ENCODE results near the gene LLGL1. TPM values are rescaled to one million over a fixed set of nuclear protein-coding genes. Genes with fewer than 3 reads are reported as not detected.

LLGL1 gene
- total RNA-seq, 1 experiment from 2014 or later = 12.1 TPM

DNA sequence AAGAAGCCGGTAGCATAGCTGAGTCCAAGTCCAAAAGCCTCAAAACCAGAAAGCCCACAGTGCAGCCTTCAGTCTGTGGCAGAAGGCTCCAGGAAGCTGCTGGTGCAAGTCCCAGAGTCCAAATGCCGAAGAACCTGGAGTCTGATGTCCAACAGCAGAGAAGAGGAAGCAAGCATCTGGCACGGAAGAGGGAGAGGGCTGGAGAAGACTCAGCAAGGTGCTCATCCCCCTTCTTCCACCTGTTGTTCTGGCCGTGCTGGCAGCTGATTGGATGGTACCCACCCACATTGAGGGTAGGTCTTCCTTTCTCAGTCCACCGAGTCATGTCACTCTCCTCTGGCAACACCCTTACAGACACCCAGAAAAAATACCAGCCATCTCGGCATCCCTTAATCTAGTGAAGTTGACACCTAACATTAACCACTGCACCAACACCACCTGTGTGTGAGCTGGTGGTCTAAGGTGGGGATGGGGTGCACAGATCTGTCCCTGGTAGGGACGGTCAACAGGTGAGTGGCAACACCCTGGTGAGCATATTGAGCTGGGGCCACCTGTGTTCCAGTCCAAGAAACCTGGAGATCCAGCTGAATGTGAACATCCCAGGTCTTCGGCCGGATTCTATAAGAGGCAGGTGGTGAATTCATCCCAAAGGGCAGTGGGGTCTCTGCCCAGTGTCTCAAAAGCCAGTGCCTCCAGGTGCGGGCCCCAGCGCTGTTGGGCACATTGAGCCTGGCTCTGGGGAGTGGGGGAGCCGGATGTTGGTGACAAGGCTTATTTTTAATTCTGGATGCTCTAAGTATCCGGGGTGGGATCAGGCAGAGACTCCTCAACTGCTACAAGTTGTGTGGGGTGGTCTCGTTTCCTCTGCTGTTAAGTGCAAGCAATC is 44.9 kb downstream of the LLGL1 start:
- DNase-seq (ENCODE audit: low read depth) = no peak

DNA sequence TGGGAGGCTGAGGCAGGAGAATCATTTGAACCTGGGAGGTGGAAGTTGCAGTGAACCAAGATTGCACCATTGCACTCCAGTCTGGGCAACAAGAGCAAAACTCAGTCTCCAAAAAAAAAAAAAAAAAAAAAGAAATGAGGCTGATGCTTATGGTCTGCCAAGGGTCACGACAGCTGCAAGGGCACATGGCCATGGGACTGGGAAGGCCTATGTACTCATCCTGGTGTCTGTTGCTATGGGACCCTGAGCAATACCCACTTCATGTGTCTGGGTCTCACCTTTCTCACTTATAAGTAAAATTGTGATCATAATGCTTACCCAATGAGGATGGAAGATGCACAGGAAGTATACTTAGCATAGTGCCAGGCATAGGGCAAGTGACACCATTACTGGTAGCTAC is 51.6 kb downstream of the LLGL1 start:
- no peak for DNase-seq (ENCODE audit: low read depth)

DNA sequence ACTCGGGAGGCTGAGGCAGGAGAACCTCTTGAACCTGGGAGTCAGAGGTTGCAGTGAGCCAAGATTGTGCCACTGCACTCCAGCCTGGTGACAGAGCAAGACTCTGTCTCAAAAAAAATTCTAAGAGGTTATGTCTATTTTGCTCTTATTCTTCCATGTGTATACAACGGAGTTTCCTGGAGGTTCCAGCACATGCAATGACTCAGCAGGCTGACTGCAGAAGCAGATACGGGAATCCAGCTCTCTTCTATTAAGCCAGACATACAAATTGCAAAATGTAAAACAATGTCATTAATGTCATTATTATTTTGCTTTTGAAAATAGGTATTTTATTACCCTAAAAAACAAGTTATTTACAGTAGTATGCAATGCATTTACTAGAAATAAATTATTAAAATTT is 53.4 kb downstream of the LLGL1 start:
- no peak for DNase-seq (ENCODE audit: low read depth)

DNA sequence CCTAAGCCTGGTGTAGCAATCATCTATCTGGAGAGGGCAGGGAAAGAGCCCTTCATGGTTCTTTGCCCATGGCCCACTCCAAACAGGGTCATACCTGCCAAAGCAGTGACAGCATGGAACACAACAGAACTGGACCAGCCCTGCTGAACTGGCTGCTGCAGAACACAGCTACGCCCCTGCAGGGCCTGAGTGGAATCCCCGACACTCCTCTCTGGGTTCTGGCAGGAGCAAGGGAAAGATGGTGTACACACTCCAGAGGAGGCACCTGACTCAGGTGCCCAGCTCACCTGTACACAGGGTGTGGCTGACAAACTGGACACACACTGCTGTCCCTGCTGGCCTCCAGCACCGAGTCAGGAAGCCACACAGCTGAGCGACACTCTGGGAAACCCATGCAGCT is 54.8 kb downstream of the LLGL1 start:
- DNase-seq (ENCODE audit: low read depth) = no peak

DNA sequence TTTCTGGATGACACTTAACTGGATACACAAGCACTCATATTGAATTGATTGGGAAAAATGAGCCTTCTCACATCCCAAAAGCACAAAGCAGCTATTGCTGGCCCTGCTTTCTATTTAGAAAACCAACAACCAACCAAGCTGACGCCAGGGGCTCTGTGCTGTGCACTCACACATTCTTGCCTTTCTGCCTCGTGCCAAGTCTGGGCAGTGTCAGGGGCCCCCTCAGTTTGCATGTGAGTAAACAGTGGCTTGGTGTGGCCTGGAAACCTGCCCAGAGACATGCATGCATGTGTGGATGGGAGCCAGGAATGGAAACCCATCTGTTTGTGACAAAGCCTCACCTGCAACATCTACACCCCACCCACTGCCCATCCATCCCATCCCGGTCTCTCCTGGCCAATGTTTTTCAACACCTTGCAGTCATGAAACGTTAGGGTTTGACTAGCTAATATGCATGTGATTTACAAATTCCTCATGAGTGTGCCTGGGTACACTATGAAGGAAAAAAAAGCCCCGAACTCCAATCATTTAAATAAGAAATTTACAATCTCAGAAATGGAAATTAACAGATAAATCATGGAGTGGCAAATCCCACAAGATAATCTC is 55.4 kb downstream of the LLGL1 start:
- no peak for DNase-seq (ENCODE audit: low read depth)

DNA sequence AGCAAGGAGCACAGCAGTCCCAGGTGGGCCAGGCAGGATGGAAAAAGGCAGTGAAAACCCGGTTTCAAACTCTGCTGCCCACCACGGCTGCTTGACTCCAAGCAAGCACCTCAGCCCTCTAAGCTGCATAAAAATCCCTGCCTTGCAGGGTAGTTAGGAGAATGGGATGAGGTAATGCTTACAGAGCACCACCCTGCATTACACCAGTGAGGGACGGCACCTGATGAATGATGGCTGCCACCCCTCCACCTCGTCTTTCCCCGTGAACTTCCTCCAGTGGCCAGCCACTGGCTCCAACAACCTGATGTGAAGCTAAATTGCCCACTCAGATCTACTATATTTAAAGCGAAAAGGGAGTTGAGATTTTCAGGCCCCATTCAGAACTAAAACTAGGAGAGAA is 56.4 kb downstream of the LLGL1 start:
- DNase-seq (ENCODE audit: low read depth) = no peak

DNA sequence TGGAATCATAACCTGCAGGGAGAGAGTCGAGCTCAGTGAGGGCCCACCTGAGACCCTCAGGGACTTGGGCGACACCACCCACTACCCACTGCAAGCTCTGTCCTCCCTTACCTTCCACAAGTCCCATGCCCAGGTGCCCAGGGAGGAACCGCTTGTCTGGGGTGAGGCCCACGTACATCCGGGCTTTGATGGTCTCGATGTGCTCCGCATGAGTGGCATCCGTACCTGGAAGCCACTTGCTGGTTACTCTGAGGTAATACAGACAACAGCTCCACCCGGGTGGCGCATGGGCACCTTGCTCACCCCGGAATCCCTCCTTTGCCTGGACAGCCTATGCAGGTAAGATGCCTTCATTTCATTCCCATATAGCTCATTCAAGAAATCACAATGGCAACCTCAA is 59.9 kb downstream of the LLGL1 start:
- no peak for DNase-seq (ENCODE audit: low read depth)

DNA sequence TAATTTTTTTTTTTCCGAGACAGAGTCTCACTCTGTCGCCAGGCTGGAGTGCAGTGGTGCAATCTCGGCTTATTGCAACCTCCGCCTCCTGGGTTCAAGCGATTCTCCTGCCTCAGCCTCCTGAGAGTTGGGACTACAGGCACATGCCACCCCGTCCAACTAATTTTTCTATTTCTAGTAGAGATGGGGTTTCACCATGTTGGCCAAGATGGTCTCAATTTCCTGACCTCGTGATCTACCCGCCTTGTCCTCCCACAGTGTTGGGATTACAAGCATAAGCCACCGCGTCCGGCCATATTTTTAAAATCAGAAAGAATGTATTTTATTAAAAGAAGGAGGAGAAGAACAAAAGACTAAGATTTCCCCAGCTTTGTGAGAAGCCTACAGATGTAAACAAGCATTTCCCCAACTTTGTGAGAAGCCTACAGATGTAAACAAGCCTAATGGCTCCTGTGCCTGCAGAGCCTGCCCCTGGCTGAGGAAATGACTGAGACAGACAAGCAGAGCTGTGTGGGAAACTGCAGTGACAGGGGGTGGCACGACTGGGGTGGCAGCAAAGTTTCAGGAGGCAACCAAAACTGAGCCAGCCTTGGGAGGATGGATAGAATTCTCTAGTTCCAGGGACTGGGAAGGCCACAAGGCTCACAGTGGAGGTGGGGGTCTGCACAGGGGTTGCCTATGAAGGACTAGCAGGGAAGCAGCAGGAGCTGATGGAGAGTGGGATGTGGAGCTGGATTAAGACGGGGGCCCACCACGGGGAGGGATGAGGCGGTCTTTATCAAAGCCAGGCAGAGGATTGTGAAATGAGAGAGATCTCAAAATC is 66.5 kb downstream of the LLGL1 start:
- no peak for DNase-seq (ENCODE audit: low read depth)

Other genes starting within 250 kb of the LLGL1 start
- gene ATPAF2, start 186.5 kb upstream of the LLGL1 start, total RNA-seq (2014; rRNA removed; shearing (Covaris generic)) = 13.3 and 14.0 TPM in 2 replicates
- gene GID4, start 186.2 kb upstream of the LLGL1 start, total RNA-seq (2014; rRNA removed; shearing (Covaris generic)) = 4.9 and 6.0 TPM in 2 replicates
- gene DRG2, start 137.7 kb upstream of the LLGL1 start, total RNA-seq (2014; rRNA removed; shearing (Covaris generic)) = 25.7 and 45.5 TPM in 2 replicates
- gene MYO15A, start 116.9 kb upstream of the LLGL1 start, total RNA-seq (2014; rRNA removed; shearing (Covaris generic)) = 0.24 TPM in 1 of 2 replicates, not detected in the other
- 62.8 and 65.1 TPM in 2 replicates for gene ALKBH5, start 41.8 kb upstream of the LLGL1 start, total RNA-seq (2014; rRNA removed; shearing (Covaris generic))
- gene FLII, start 33.1 kb downstream of the LLGL1 start, total RNA-seq (2014; rRNA removed; shearing (Covaris generic)) = 130 and 143 TPM in 2 replicates
- gene MIEF2, start 35.0 kb downstream of the LLGL1 start, total RNA-seq (2014; rRNA removed; shearing (Covaris generic)) = 4.6 and 4.8 TPM in 2 replicates
- gene TOP3A, start 89.4 kb downstream of the LLGL1 start, total RNA-seq (2014; rRNA removed; shearing (Covaris generic)) = 22.7 and 27.7 TPM in 2 replicates
- gene SMCR8, start 89.7 kb downstream of the LLGL1 start, total RNA-seq (2014; rRNA removed; shearing (Covaris generic)) = 5.6 and 5.9 TPM in 2 replicates
- gene SHMT1, start 137.9 kb downstream of the LLGL1 start, total RNA-seq (2014; rRNA removed; shearing (Covaris generic)) = 19.0 and 19.3 TPM in 2 replicates
- gene EVPLL, start 152.1 kb downstream of the LLGL1 start, total RNA-seq (2014; rRNA removed; shearing (Covaris generic)) = not detected in 2 replicates

Measured in RPMI7951 (cell line).